SKM-1 treated with dmso at 0.1 percent for 144 hours (cell line): ENCODE results near the gene DNAJA4.

ENCODE experiments used
- DNase-seq: peaks from one replicate; lab custom pipeline; 2025; ENCODE audit not compliant: unreplicated experiment; lab: John Stamatoyannopoulos, UW

Gene DNAJA4

GRCh38 chr15:78276064-78276943 lies 11.9 kb downstream of the DNAJA4 start:
- no peak for DNase-seq

GRCh38 chr15:78280319-78281072 lies 16.1 kb downstream of the DNAJA4 start:
- no peak for DNase-seq

DNA sequence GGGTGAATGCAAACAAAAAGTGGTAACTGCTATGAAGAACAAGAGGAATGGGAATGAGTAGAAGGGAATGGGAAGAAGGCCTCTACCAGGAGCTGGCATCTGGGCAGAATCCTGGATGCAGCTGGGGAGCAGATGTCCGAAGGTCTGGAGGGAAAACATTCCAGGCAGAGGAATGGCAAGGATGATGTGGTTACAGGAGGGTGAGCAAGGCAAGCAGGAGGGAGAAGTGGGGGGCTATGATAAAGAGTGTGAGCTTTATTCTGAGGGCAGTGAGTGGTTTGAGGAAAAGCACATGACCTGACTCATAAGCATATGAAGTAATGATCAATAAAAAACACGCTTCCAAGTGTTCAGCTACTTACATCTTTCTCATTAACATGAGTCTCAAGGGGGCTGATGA lies 18.0 kb downstream of the DNAJA4 start:
- no peak for DNase-seq

GRCh38 chr15:78284758-78285157 lies 20.4 kb downstream of the DNAJA4 start:
- no peak for DNase-seq

GRCh38 chr15:78290222-78290621 lies 25.9 kb downstream of the DNAJA4 start:
- DNase-seq = no peak

- no peak for DNase-seq
Measured at GRCh38 chr15:78291052-78291451, 26.7 kb downstream of the DNAJA4 start.

GRCh38 chr15:78291698-78292097 lies 27.3 kb downstream of the DNAJA4 start:
- no peak for DNase-seq

DNA sequence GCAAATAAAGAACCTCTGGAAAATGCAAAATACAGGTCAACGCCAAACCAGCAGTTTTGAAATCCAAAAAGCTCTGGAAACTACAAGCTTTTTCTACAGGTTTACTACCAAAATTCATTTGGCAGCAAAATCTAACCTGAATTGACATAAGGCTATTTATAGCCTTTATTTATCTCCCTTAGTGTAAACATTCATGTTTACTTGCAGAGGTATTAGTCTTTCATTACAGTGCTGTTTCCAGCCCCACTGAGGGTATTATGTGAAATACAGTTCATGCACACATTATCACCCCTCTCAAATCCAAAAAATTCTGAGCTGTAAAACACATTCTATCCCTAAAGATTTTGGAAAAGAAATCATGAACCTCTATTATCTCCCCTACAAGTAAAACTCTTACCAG lies 27.9 kb downstream of the DNAJA4 start:
- DNase-seq = no peak

DNA sequence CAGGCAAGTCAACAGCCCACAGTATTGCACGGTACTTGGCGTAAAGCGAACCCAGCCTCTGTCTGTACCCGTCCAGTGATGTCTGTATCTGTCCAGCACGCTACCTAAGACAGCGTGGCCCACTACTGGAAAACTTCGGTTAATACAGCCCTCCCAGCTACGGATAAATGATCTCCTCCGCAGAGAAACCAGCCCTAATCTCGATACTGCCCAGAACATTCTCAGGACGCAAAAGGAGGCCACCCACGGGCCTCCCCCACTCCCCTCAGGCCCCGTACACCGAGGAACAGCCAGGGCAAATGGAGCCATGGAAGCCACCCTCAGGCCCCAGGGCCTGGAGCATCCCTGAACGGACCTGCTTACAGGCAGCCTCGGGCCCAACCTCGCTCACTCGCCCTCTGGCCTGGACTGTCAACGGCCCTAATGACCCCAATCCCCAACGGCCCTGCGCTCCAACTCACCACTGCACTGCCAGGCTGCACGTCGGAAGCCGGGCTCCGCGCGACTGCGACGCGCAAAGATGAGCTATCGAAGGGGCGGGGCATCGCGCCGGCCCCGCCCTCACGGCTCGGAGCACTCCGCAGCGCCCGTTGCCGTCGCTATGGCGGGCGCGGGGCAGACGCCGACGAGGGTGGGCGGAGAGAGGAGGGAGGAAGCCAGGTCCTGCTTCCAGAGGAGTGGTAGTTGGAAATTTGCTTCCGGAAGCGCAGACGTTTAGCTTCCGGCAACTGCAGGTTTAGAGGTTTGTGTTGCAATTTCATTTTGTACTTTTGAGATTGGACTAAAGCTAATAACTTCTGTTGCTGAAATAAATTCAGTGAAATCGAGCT lies 35.0 kb downstream of the DNAJA4 start, which contains the start of gene SKIC8:
Gene SKIC8 (minus strand): TSS at position 509 of the 830 bp plus-strand sequence. CDS start 3,923 bp downstream, outside the sequence.
- DNase-seq = peak; percentile 93

GRCh38 chr15:78301326-78301725 lies 37.0 kb downstream of the DNAJA4 start:
- no peak for DNase-seq

GRCh38 chr15:78301828-78302227 lies 37.5 kb downstream of the DNAJA4 start:
- DNase-seq = peak; percentile 74

DNA sequence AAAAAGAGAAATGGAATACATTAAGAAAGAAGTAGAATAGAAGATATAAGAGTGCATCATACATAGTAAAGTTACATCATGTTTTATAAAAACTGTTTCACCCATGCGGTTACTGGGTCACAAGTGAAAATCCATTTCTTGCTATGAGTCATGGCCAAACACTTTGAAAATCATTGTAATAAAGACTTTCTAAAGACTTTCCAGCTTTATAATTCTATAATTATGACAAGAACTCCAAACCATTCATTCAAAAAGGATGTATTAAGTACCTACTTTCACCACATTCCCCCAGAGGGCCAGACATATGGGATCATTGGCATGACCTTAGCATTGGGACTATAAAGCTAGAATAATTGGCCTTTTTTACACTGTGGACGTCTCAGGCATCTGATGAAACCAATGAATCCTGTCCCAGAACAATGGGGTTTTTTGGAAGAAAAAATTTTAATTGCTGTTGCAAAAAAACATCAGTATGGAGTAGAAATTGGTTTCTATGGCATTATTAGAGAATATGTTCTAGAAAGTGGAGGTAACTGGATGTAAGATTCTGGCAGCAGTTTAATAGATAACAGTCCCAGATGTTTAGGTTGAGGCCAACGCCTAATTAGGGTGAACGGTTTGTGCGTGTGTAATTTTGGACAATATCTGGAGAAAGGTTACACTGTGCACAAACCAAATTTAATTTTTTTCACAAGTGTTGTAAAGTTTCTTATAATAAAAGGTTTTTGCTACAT lies 38.4 kb downstream of the DNAJA4 start:
- DNase-seq = no peak

DNA sequence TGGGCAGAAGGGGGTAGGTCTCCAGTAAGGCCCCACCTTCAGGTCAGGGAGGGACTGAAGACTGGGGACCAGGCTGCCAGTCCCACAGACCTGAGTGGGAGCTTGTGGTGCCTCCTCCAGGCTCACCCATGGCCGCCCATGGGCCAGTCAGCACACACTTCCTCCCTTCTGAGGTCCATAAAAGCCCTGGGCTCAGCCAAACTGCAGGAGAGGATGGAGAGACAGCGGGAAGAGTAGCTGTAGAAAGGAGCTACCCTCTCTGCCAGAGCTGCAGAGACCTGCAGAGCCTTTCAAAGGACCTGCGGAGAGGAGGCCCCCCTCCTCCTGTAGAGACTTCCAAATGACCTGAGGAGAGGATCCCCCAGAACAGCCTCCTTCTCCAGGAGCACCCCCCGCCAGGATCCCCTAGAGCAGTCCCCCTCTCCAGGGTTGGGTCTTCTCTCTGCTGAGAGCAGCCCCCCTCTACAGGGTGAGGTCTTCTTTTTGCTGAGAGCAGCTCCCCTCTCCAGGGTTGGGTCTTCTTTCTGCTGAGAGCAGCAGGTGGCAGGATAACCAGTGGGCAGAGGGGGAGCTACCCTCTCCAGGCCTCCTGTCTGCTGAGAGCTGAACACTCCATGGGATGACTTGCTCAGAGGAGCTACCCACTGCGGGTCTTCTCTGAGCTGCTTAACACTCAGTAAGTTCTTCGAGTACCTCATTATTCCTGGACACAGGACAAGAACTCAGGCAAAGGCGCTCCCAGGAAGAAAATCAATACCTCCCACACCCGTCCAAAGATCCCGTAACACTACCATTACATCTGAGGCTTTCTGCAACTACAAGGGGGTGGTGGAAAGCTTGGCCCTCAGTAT lies 40.1 kb downstream of the DNAJA4 start:
- no peak for DNase-seq

DNA sequence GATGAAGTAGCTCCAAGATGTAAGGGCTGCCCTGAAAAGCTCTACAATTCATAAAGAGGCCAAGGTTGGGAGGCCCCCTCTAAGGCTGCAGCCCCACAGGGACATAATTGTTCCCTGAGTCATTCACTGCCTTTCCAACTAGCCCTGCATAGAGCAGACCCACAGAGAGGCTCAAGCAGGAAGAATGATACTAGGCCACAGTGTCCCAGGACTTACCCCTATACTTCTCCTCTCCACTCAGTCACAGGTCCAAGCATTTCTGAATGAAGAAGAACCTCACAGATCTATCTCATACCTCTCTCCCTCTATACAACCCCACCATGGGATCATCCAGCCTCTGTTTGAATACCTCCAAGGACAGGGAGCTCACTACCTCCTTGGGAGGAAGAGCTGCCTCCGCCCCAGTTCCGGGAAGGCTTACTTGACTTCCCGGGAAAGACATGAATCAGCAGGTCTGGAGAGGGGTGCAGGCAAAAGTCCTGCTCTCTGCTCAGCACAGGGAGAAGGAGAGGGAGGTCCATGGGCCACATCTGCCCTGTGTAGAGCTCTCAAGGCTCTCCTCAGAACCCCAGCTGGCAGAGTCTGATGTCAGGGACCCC lies 41.9 kb downstream of the DNAJA4 start:
- no peak for DNase-seq

DNA sequence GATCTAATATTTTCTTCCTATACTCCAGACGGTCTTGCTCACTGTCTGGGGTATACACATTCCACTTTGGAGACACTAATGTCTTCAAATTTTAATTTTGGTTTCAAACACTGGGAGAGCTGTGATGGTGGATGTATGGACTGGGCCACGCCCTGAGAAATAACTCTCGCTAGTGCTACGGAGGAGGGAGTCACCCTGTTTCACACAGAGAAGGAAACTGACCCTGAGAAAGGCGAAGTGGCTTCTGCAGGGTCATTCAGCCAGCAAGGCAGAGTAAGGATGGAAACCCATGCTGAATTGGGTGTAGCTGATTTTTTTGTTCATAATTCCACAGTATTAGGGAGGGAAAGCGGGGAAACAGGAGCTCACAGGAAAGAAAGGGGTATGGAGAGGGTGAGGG lies 43.6 kb downstream of the DNAJA4 start:
- no peak for DNase-seq

- peak; percentile 68 for DNase-seq
Measured at GRCh38 chr15:78308422-78309032, 44.2 kb downstream of the DNAJA4 start.

DNA sequence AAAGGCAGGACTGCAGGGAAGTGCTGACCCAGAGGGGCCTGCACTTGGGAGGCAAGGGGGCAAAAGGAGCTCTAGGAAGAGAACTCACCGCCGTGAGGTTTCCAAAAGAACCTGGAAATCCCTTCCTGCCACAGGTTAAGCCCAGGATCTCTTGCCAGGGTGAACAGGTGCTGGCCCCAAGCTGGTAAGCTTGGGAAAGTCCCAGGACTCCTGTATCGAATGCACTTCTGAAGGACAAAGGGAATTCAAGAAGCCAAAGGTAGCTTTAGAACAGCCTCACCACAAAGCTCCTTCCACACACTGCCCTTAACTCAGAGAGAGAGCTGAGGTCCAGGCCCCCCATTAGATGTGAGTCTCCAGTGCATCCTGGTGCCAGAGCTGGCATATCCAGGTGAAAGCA lies 46.9 kb downstream of the DNAJA4 start:
- DNase-seq = no peak

GRCh38 chr15:78312536-78312935 lies 48.2 kb downstream of the DNAJA4 start:
- no peak for DNase-seq

- DNase-seq = no peak
Measured at GRCh38 chr15:78312957-78313356, 48.6 kb downstream of the DNAJA4 start.
